H1 (cell line): ENCODE data around the gene RASA1. TPM values are rescaled to one million over a fixed set of nuclear protein-coding genes. Genes with fewer than 3 reads are reported as not detected.

ENCODE experiments used
- ATF2 ChIP-seq: IDR thresholded peaks from 2 replicates; pipeline ENCODE4 v1.6.1; 2012; ENCODE audit warnings: low read length, inconsistent platforms
- ATF3 ChIP-seq: IDR thresholded peaks from 2 replicates; pipeline ENCODE4 v1.6.1; 2011; ENCODE audit warnings: low read depth, mild to moderate bottlenecking, low read length; ENCODE audit not compliant: insufficient read depth
- EZH2 ChIP-seq: fragments of 200-600 bp; sonication (generic); IDR thresholded peaks from 2 replicates; pipeline ENCODE4 v1.7.1; 2012; ENCODE audit warnings: low read depth, mild to moderate bottlenecking, moderate library complexity, low read length, inconsistent platforms; ENCODE audit not compliant: severe bottlenecking
- POLR2A ChIP-seq, 2 experiments: IDR thresholded peaks; 1 replicate in 1 of 2; 2 replicates in 1 of 2; pipeline ENCODE4 v1.6.1; 2011; ENCODE audit warnings: low read depth in 2 of 2, low read length in 2 of 2, mild to moderate bottlenecking in 2 of 2; ENCODE audit errors: control extremely low read depth in 1 of 2
- POU5F1 ChIP-seq: IDR thresholded peaks from 2 replicates; pipeline ENCODE4 v1.6.1; 2011; ENCODE audit warnings: low read depth, mild to moderate bottlenecking, low read length, moderate library complexity
- TAF1 ChIP-seq: IDR thresholded peaks from 2 replicates; pipeline ENCODE4 v1.6.1; 2011; ENCODE audit warnings: mild to moderate bottlenecking, low read depth, low read length
- polyA plus RNA-seq, 7 experiments: library from polyadenylated mRNA; depleted of rRNA in 3 of 7; stranded (reverse) in 5 of 7; unstranded in 2 of 7; fragments of >200 nt in 5 of 7; fragments of 200-250 nt in 2 of 7; gene quantifications; 1 replicate in 5 of 7; 2 replicates in 1 of 7; 4 replicates in 1 of 7; pipeline versions ENCODE4 v1.2.1 to v1.2.3, GENCODE V29; 2011 to 2013; ENCODE audit warnings: missing spikeins in 2 of 7, mixed read lengths in 2 of 7
- total RNA-seq: library from RNA; stranded (reverse); fragmentation: NEBNext Ultra II Directional; extraction: Animal tissue kit (Norgen Biotek cat#: 25700); gene quantifications from 2 replicates; pipeline ENCODE4 v1.2.1, GENCODE V29; 2021

RASA1 gene
- total and polyA plus RNA-seq, 2 of the 8 experiments (the other 6 are each of a cell fraction or from before 2014, with no cell fraction given): 15.9 to 33.8 TPM

GRCh38 chr5:87302061-87302460, 34.4 kb downstream of the RASA1 start (continued):
- TF ChIP-seq POU5F1: no peak
- no peak for TF ChIP-seq ATF2
- no peak for TF ChIP-seq TAF1
- no peak for TF ChIP-seq POLR2A (IDR thresholded peaks at IDR 0.05; ENCODE audit: control extremely low read depth in 1 of 2, low read depth in 2 of 2, low read length in 2 of 2)
- TF ChIP-seq ATF3: no peak
- TF ChIP-seq EZH2: no peak
